Fibroblast of skin of abdomen (primary cell): Measurements from ENCODE around the gene WDCP.

Source experiments
- DNase-seq: peaks from one replicate; pipeline ENCODE4 v3.0.0-alpha.2; 2013

Gene WDCP

DNA sequence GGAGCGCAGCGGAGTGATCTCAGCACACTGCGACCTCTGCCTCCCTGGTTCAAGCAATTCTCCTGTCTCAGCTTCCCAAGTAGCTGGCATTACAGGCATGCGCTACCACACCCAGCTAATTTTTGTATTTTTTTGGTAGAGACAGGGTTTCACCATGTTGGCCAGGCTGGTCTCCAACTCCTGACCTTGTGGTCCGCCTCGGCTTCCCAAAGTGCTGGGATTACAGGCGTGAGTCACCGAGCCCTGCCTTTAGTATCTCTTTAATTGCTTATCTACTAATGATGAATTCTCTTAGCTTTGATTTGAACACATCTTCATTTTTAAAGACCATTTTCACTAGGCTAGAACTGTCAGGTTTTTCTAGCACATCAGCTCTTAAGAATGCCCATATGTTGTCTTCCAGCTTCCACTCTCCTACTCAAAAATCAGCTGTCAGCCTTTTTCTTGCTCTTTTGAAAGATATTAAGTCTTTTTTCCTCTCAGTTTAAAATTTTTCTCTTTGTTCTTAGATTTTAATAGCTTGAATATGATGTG is 53.4 kb downstream of the WDCP start:
- DNase-seq, result no peak

GRCh38 chr2:23992931-23993330 is 54.3 kb downstream of the WDCP start:
- no peak for DNase-seq

- DNase-seq, result no peak
Measured at GRCh38 chr2:23988371-23988770, 58.8 kb downstream of the WDCP start.
